ENCODE measurements around the gene IFT88.

- TF ChIP-seq POLR2A (IDR thresholded peaks at IDR 0.05; ENCODE audit: control extremely low read depth in 1 of 2, low read depth in 2 of 2, low read length in 2 of 2), result no peak
- no peak for TF ChIP-seq KDM1A (IDR thresholded peaks at IDR 0.05; ENCODE audit: borderline replicate concordance, low read length)
- TF ChIP-seq, protein P1, sequence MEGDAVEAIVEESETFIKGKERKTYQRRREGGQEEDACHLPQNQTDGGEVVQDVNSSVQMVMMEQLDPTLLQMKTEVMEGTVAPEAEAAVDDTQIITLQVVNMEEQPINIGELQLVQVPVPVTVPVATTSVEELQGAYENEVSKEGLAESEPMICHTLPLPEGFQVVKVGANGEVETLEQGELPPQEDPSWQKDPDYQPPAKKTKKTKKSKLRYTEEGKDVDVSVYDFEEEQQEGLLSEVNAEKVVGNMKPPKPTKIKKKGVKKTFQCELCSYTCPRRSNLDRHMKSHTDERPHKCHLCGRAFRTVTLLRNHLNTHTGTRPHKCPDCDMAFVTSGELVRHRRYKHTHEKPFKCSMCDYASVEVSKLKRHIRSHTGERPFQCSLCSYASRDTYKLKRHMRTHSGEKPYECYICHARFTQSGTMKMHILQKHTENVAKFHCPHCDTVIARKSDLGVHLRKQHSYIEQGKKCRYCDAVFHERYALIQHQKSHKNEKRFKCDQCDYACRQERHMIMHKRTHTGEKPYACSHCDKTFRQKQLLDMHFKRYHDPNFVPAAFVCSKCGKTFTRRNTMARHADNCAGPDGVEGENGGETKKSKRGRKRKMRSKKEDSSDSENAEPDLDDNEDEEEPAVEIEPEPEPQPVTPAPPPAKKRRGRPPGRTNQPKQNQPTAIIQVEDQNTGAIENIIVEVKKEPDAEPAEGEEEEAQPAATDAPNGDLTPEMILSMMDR (IDR thresholded peaks at IDR 0.05; ENCODE audit: control extremely low read depth in 1 of 3, insufficient read depth in 1 of 3, low read depth in 1 of 3, low read length in 3 of 3), result no peak
- no peak for TF ChIP-seq JUN (IDR thresholded peaks at IDR 0.05; ENCODE audit: low read depth, low read length)
- no peak for TF ChIP-seq KDM5A (IDR thresholded peaks at IDR 0.05; ENCODE audit: low read length)
- no peak for TF ChIP-seq BACH1 (IDR thresholded peaks at IDR 0.05; ENCODE audit: low read length)
- no peak for TF ChIP-seq CEBPB (IDR thresholded peaks at IDR 0.05; ENCODE audit: low read depth, low read length)
- no peak for TF ChIP-seq JUND (IDR thresholded peaks at IDR 0.05; ENCODE audit: low read length)
- TF ChIP-seq TCF12 (IDR thresholded peaks at IDR 0.05; ENCODE audit: low read depth, low read length), result no peak
Measured at GRCh38 chr13:20546556-20546955, 20.4 kb upstream of the IFT88 start.

All from H1 (cell line).